Measurements from ENCODE around the gene OR6N2.

OR6N2 gene

GRCh38 chr1:158732524-158732923 is 48.5 kb downstream of the OR6N2 start:
- DNase-seq (ENCODE audit: low read depth, low spot score) = no peak
- in situ Hi-C loops (cut with HindIII; ENCODE audit: low sequenced_read_pairs) = no loop called here
- H3K4me3 ChIP-seq (ENCODE audit: low read depth, low read length) = no peak overlapping the region
- TF ChIP-seq CTCF (IDR thresholded peaks at IDR 0.05; ENCODE audit: low read depth, low read length) = no peak

- no peak overlapping the region for H3K4me3 ChIP-seq (ENCODE audit: low read depth, low read length)
- DNase-seq (ENCODE audit: low read depth, low spot score) = no peak
- TF ChIP-seq CTCF (IDR thresholded peaks at IDR 0.05; ENCODE audit: low read depth, low read length) = no peak
- in situ Hi-C loops (cut with HindIII; ENCODE audit: low sequenced_read_pairs) = no loop called here
These were observed 49.3 kb downstream of the OR6N2 start for GRCh38 chr1:158731707-158732106.

- in situ Hi-C loops (cut with HindIII; ENCODE audit: low sequenced_read_pairs) = no loop called here
- TF ChIP-seq CTCF (IDR thresholded peaks at IDR 0.05; ENCODE audit: low read depth, low read length) = no peak
- no peak overlapping the region for H3K4me3 ChIP-seq (ENCODE audit: low read depth, low read length)
- no peak for DNase-seq (ENCODE audit: low read depth, low spot score)
These were observed 50.6 kb downstream of the OR6N2 start for GRCh38 chr1:158730453-158730852.

GRCh38 chr1:158728510-158729225 is 52.3 kb downstream of the OR6N2 start:
- in situ Hi-C loops (cut with HindIII; ENCODE audit: low sequenced_read_pairs) = no loop called here
- no peak for DNase-seq (ENCODE audit: low read depth, low spot score)
- H3K4me3 ChIP-seq (ENCODE audit: low read depth, low read length) = no peak overlapping the region
- TF ChIP-seq CTCF (IDR thresholded peaks at IDR 0.05; ENCODE audit: low read depth, low read length) = no peak

DNA sequence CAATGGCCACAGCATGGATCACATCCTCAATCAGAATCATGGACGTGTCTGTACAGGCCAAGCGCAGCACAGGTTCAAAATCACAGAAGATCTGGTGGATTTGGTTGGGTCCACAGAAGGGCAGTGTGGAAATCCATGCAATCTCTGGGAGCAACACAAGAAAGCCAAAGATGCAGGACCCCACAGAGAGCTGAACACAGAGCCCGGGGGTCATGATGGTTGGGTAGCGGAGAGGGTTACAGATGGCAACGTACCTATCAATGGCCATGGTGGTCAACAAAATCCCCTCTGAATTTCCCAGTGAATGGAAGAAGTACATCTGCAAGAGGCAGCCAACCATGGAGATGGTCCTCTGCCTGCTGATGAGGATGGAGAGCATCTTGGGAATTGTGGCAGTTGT is 56.6 kb downstream of the OR6N2 start:
- DNase-seq (ENCODE audit: low read depth, low spot score) = no peak
- in situ Hi-C loops (cut with HindIII; ENCODE audit: low sequenced_read_pairs) = no loop called here
- TF ChIP-seq CTCF (IDR thresholded peaks at IDR 0.05; ENCODE audit: low read depth, low read length) = no peak
- H3K4me3 ChIP-seq (ENCODE audit: low read depth, low read length) = no peak overlapping the region

Measured in astrocyte of the spinal cord (primary cell).